DND-41 (cell line): ENCODE measurements around the gene CCL7.

ENCODE experiments used
- ATAC-seq: fragments of 200-7000 bp; cut with Tn5 transposase; 3 replicates; pipeline ENCODE4 v1.9.1; 2021; ENCODE audit warnings: low read depth; ENCODE audit not compliant: insufficient read depth
- DNase-seq: peaks from one replicate; pipeline ENCODE4 v3.0.0-alpha.2; 2020
- H2AFZ ChIP-seq: 2 replicates; pipeline ENCODE4 v1.6.0; 2012; ENCODE audit warnings: low read depth, low read length
- H3K27ac ChIP-seq: 2 replicates; pipeline ENCODE4 v1.5.1; 2012; ENCODE audit warnings: low read length, inconsistent platforms
- H3K27me3 ChIP-seq: fragments of 200-600 bp; sonication (generic); 2 replicates; pipeline ENCODE4 v1.6.0; 2012; ENCODE audit warnings: low read length, mild to moderate bottlenecking, inconsistent platforms; ENCODE audit not compliant: insufficient read depth, poor library complexity
- H3K36me3 ChIP-seq: 2 replicates; pipeline ENCODE4 v1.5.1; 2012; ENCODE audit warnings: low read length, inconsistent platforms; ENCODE audit not compliant: insufficient read depth
- H3K4me1 ChIP-seq: 2 replicates; pipeline ENCODE4 v1.5.1; 2012; ENCODE audit warnings: mild to moderate bottlenecking, low read length; ENCODE audit not compliant: insufficient read depth
- H3K4me2 ChIP-seq: 2 replicates; pipeline ENCODE4 v1.6.0; 2012; ENCODE audit warnings: mild to moderate bottlenecking, moderate library complexity, low read length, inconsistent platforms; ENCODE audit not compliant: insufficient read depth
- H3K4me3 ChIP-seq, 2 experiments: fragments of 200-600 bp in 1 of 2; shearing (Covaris generic) in 1 of 2; 2 replicates each; pipeline ENCODE4 v1.5.1; 2012 to 2016; ENCODE audit warnings: inconsistent platforms in 2 of 2, low read length in 2 of 2, mild to moderate bottlenecking in 2 of 2, low read depth in 1 of 2, moderate library complexity in 1 of 2
- H3K79me2 ChIP-seq: 2 replicates; pipeline ENCODE4 v1.6.0; 2012; ENCODE audit warnings: low read length, inconsistent platforms; ENCODE audit not compliant: insufficient read depth
- H3K9ac ChIP-seq: 2 replicates; pipeline ENCODE4 v1.6.0; 2012; ENCODE audit warnings: low read depth, mild to moderate bottlenecking, inconsistent platforms, low read length, moderate library complexity
- H3K9me3 ChIP-seq: 2 replicates; pipeline ENCODE4 v1.5.1; 2012; ENCODE audit warnings: low read length, moderate library complexity, mild to moderate bottlenecking, inconsistent platforms; ENCODE audit not compliant: insufficient read depth, severe bottlenecking
- H4K20me1 ChIP-seq: 2 replicates; pipeline ENCODE4 v1.6.0; 2012; ENCODE audit warnings: low read length; ENCODE audit not compliant: insufficient read depth
- CTCF ChIP-seq: IDR thresholded peaks from 2 replicates; pipeline ENCODE4 v1.5.1; 2012; ENCODE audit warnings: borderline replicate concordance, low read length, moderate library complexity, mild to moderate bottlenecking; ENCODE audit not compliant: poor library complexity, severe bottlenecking; ENCODE audit errors: extremely low read depth
- EZH2 ChIP-seq: IDR thresholded peaks from 3 replicates; pipeline ENCODE4 v1.6.1; 2012; ENCODE audit warnings: borderline replicate concordance, low read depth, mild to moderate bottlenecking, moderate library complexity, low read length, inconsistent platforms; ENCODE audit not compliant: severe bottlenecking

Gene CCL7

GRCh38 chr17:34302636-34303035 is 32.6 kb downstream of the CCL7 start:
- Histone ChIP-seq H3K4me3 (no peak overlapping the region), H3K36me3 (no peaks in the 10 kb centered on the region), H3K4me1 (no peaks in the 10 kb centered on the region), H3K27ac (no peak overlapping the region), H3K9me3 (no peaks in the 10 kb centered on the region), H3K27me3 (no peaks in the 10 kb centered on the region), H3K9ac (no peak overlapping the region), H3K4me2 (no peak overlapping the region), H2AFZ (no peak overlapping the region), H3K79me2 (no peaks in the 10 kb centered on the region), H4K20me1 (no peaks in the 10 kb centered on the region)
- DNase-seq (no peak), ATAC-seq (no peak)
- TF ChIP-seq EZH2: no peak
- TF ChIP-seq CTCF: no peak

GRCh38 chr17:34303606-34304005 is 33.6 kb downstream of the CCL7 start:
- DNase-seq (no peak), ATAC-seq (no peak)
- no peak for TF ChIP-seq EZH2
- TF ChIP-seq CTCF: no peak
- Histone ChIP-seq H2AFZ (no peak overlapping the region), H3K4me3 (no peak overlapping the region), H3K36me3 (no peaks in the 10 kb centered on the region), H3K4me2 (no peak overlapping the region), H3K9me3 (no peaks in the 10 kb centered on the region), H3K79me2 (no peaks in the 10 kb centered on the region), H4K20me1 (no peaks in the 10 kb centered on the region), H3K27me3 (no peaks in the 10 kb centered on the region), H3K9ac (no peak overlapping the region), H3K4me1 (no peaks in the 10 kb centered on the region), H3K27ac (no peak overlapping the region)

- no peak overlapping the region for H3K4me2 ChIP-seq
- no peak overlapping the region for H3K4me3 ChIP-seq
- no peaks in the 10 kb centered on the region for H3K36me3 ChIP-seq
- H3K4me1 ChIP-seq: no peaks in the 10 kb centered on the region
- ATAC-seq (no peak), DNase-seq (no peak)
- no peaks in the 10 kb centered on the region for H4K20me1 ChIP-seq
- H3K9ac ChIP-seq: no peak overlapping the region
- H3K9me3 ChIP-seq: no peaks in the 10 kb centered on the region
- no peaks in the 10 kb centered on the region for H3K79me2 ChIP-seq
- no peak overlapping the region for H2AFZ ChIP-seq
- TF ChIP-seq EZH2: no peak
- TF ChIP-seq CTCF: no peak
- no peak overlapping the region for H3K27ac ChIP-seq
- H3K27me3 ChIP-seq: no peaks in the 10 kb centered on the region
Observed at GRCh38 chr17:34305061-34305460, 35.0 kb downstream of the CCL7 start.

- Histone ChIP-seq H3K4me2 (no peak overlapping the region), H3K27ac (no peak overlapping the region), H3K4me1 (no peaks in the 10 kb centered on the region), H3K27me3 (no peaks in the 10 kb centered on the region), H2AFZ (no peak overlapping the region), H3K9me3 (no peaks in the 10 kb centered on the region), H3K4me3 (no peak overlapping the region), H3K36me3 (no peaks in the 10 kb centered on the region), H4K20me1 (no peaks in the 10 kb centered on the region), H3K79me2 (no peaks in the 10 kb centered on the region), H3K9ac (no peak overlapping the region)
- no peak for ATAC-seq
- TF ChIP-seq EZH2 (no peak), CTCF (no peak)
- no peak for DNase-seq
Observed at GRCh38 chr17:34305606-34306005, 35.6 kb downstream of the CCL7 start.
